Lung (tissue), 12 donors: Measurements from ENCODE around the gene TPX2. TPM values are rescaled to one million over a fixed set of nuclear protein-coding genes. Genes with fewer than 3 reads are reported as not detected.

ENCODE experiments used
- ATAC-seq: fragments of 200-7000 bp; cut with Tn5 transposase; one replicate; pipeline ENCODE4 v1.9.1; 2020; ENCODE audit warnings: moderate number of reproducible peaks; ENCODE audit not compliant: insufficient read depth, low FRiP score
- DNase-seq, 3 donors: peaks; one replicate each; pipeline ENCODE4 v3.0.0-alpha.2; 2013 to 2017
- H3K27ac ChIP-seq, 2 donors: one replicate each; pipeline ENCODE4 v1.5.1; 2013; ENCODE audit warnings: mild to moderate bottlenecking in 2 of 2, moderate library complexity in 2 of 2, control low read depth in 1 of 2, inconsistent platforms in 1 of 2, low read depth in 1 of 2, low read length in 1 of 2
- H3K27me3 ChIP-seq, 3 donors: one replicate each; pipeline ENCODE4 v1.5.1; 2013; ENCODE audit warnings: low read length in 2 of 3; ENCODE audit not compliant: control insufficient read depth in 3 of 3, insufficient read depth in 3 of 3
- H3K36me3 ChIP-seq, 4 donors: one replicate each; pipeline ENCODE4 v1.5.1; 2013; ENCODE audit warnings: low read length in 4 of 4, mild to moderate bottlenecking in 1 of 4, moderate library complexity in 1 of 4; ENCODE audit not compliant: control insufficient read depth in 4 of 4, insufficient read depth in 4 of 4
- H3K4me1 ChIP-seq, 5 donors: one replicate each; pipeline ENCODE4 v1.5.1; 2013; ENCODE audit warnings: low read length in 5 of 5, mild to moderate bottlenecking in 2 of 5, moderate library complexity in 1 of 5; ENCODE audit not compliant: control insufficient read depth in 5 of 5, insufficient read depth in 5 of 5
- H3K4me3 ChIP-seq: one replicate; pipeline ENCODE4 v1.5.1; 2013; ENCODE audit warnings: mild to moderate bottlenecking, control low read depth, moderate library complexity
- H3K9ac ChIP-seq, 2 donors: one replicate each; pipeline ENCODE4 v1.5.1; 2013; ENCODE audit warnings: low read length in 2 of 2, control low read depth in 1 of 2; ENCODE audit not compliant: insufficient read depth in 1 of 2
- H3K9me3 ChIP-seq, 4 donors: one replicate each; pipeline ENCODE4 v1.5.1; 2013; ENCODE audit warnings: low read length in 3 of 4, mild to moderate bottlenecking in 1 of 4, moderate library complexity in 1 of 4; ENCODE audit not compliant: control insufficient read depth in 4 of 4, insufficient read depth in 3 of 4
- WGBS, 2 donors: extraction: QIAGEN DNeasy Blood & Tissue Kit; methylation state at CpG; one replicate each; pipeline ENCODE4 v1.1.7; 2013; 5-methylcytosine and 5-hydroxymethylcytosine counted together
- polyA plus RNA-seq, 2 donors: library from polyadenylated mRNA; stranded (reverse); fragments of 200-250 nt; gene quantifications; one replicate each; pipeline ENCODE4 v1.2.1, GENCODE V29; 2013
- total RNA-seq, 2 donors: library from RNA; depleted of rRNA in 1 of 2; stranded (reverse); fragments of >200 nt in 1 of 2; gene quantifications; one replicate each; pipeline ENCODE4 v1.2.1, GENCODE V29; 2014 to 2021
- TF ChIP-seq, protein P1 (sequence below): IDR thresholded peaks from 2 replicates; pipeline ENCODE4 v1.5.1; 2012; ENCODE audit warnings: mild to moderate bottlenecking; ENCODE audit errors: control extremely low read depth, extremely low read depth
- donor health status: control.
- donor health status: control.
- donor health status: Bipolar disorder and iron deficiency.
- donor health status: healthy.
- donor health status: DM: yes; HTN: yes; CAD: no.

Gene TPX2
- total and polyA plus RNA-seq, 4 donors, result 1.6 to 6.5 (median 2.0) TPM

DNA sequence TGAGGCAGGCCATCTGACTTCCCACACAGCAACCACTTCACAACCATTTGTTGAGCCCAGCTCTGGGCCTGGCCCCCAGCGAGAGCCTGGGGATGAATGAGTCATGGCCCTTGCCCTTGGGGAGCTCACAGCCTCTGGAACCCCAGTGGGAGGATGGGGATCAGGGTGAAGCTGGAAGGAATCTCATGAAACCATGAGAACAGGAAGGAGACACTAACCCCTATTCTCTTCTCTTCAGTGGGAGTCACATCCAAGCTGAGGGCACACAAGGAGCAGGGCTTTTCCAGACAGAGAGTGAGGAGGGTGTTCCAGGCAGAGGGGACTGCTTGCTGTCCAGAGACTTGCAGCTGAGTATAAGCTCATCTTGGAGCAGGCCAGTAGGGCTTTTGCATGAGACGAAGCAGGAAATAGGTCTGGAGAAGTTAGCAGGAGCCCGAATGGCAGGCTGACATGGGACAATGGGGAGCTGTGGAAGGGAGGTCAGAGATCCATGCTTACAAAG, 98.9 kb downstream of the TPX2 start:
- TF ChIP-seq, protein P1, sequence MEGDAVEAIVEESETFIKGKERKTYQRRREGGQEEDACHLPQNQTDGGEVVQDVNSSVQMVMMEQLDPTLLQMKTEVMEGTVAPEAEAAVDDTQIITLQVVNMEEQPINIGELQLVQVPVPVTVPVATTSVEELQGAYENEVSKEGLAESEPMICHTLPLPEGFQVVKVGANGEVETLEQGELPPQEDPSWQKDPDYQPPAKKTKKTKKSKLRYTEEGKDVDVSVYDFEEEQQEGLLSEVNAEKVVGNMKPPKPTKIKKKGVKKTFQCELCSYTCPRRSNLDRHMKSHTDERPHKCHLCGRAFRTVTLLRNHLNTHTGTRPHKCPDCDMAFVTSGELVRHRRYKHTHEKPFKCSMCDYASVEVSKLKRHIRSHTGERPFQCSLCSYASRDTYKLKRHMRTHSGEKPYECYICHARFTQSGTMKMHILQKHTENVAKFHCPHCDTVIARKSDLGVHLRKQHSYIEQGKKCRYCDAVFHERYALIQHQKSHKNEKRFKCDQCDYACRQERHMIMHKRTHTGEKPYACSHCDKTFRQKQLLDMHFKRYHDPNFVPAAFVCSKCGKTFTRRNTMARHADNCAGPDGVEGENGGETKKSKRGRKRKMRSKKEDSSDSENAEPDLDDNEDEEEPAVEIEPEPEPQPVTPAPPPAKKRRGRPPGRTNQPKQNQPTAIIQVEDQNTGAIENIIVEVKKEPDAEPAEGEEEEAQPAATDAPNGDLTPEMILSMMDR, result no peak
- 38 to 48% methylated on average over 3 of the region's 3 CpGs for WGBS, 2 donors
- Histone ChIP-seq H3K36me3 (no peaks in the 10 kb centered on the region), H3K9ac (no peak overlapping the region), H3K4me1 (peaks cover 3 to 76% (median 12%) of the 10 kb centered on the region in 5 donors), H3K27ac (peak overlapping the region in 1 of 2 donors; percentile 40), H3K9me3 (peaks cover 0 to 2% (median 0%) of the 10 kb centered on the region in 4 donors), H3K27me3 (no peaks in the 10 kb centered on the region), H3K4me3 (no peak overlapping the region)
- ATAC-seq (no peak), DNase-seq (peak in 1 of 3 donors; percentile 44)

DNA sequence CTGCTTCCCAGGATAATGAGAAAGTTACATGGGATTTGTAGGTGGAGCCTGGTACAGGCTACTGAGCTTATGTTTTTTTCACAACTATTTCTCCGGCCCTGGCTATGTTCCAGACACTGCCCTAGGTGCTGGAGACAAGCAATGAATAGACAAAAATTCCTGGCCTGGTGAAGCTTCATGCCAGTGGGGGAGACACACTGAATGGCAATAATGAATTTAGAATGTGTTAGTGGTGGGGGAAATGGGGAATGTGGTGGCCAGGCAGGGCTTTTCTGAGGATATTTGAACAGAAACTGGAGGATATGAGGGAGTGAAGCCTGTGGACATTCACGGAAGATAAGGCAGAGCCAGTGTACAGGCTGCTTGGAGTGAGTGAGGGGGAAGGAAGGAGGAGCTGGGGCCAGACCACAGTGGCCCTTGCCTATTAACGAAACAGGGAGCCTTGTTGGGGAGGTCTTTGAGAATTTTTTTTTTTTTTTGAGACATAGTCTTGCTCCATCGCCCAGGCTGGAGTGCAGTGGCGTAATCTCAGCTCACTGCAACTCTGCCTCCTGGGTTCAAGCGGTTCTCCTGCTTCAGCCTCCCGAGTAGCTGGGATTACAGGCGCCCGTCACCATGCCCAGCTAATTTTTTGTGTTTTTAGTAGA, 99.7 kb downstream of the TPX2 start:
- peak; percentile 45 to 59 (median 53) for DNase-seq
- H3K4me3 ChIP-seq, result no peak overlapping the region
- WGBS, 2 donors, result 54 to 61% methylated on average over 9 of the region's 9 CpGs
- no peak for ATAC-seq
- no peaks in the 10 kb centered on the region for H3K27me3 ChIP-seq
- peaks cover 3 to 77% (median 16%) of the 10 kb centered on the region in 5 donors for H3K4me1 ChIP-seq
- H3K36me3 ChIP-seq, result no peaks in the 10 kb centered on the region
- no peak overlapping the region for H3K27ac ChIP-seq
- no peaks in the 10 kb centered on the region for H3K9me3 ChIP-seq
- TF ChIP-seq, protein P1, result no peak
- no peak overlapping the region for H3K9ac ChIP-seq

DNA sequence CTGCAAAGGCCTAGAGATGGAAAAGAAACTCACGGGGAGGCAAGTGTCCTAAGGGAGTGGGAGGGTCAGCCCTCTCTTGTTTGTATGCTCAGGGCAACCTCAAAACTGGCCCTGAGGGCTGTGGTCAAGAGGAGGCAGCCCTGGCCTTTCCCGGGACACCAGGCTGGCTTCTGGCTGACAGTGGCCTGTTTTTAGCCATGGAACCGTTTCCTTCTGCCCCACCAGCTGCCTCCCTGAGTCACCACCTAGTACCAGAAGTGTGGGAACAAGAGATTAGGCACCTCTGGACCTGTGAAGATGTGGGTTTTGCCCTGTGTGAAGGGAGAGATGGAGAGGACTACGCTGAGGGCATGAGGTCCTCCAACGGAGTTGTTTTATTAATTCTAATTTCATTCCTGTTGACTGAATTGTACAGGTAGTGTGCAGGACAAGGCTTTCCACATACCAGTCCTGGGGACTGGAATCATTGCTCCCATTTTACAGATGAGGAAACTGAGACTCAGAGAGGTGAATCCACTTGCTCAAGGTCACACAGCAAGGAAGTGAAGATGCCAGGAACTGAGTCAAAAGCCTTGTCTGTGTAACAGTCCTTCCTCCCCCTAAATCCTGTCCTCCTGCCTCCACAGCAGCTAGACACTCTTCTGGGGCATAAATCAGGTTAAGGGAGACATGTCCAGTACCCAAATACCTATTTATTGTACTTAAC, 100.8 kb downstream of the TPX2 start:
- TF ChIP-seq, protein P1, result no peak

More for the DNA sequence above, 100.8 kb downstream of the TPX2 start:
- ATAC-seq (no peak), DNase-seq (no peak)
- Histone ChIP-seq H3K4me1 (peaks cover 3 to 72% (median 16%) of the 10 kb centered on the region in 5 donors), H3K27me3 (no peaks in the 10 kb centered on the region), H3K9me3 (no peaks in the 10 kb centered on the region), H3K36me3 (no peaks in the 10 kb centered on the region), H3K9ac (no peak overlapping the region), H3K27ac (no peak overlapping the region), H3K4me3 (no peak overlapping the region)
- WGBS, 2 donors, result 65 to 68% methylated on average over 5 of the region's 5 CpGs
